Measurements from ENCODE around the gene PAIP2B.

GRCh38 chr2:71150082-71150816 is 76.7 kb downstream of the PAIP2B start:
- no peak for TF ChIP-seq CTCF (IDR thresholded peaks at IDR 0.05; ENCODE audit: low read depth, low read length)
- no peak for TF ChIP-seq EZH2phosphoT487 (IDR thresholded peaks at IDR 0.05; ENCODE audit: low read depth)
